RWPE1 (cell line): ENCODE data around the gene TCEA2.

Source experiments
- CTCF ChIA-PET: fragments of 350-600 bp; sonication (Branson Sonifier 250); formaldehyde crosslinking; extraction: SDS; loops from one replicate; lab custom pipeline; 2021; lab: Yijun Ruan, JAX
- POLR2A ChIA-PET: fragments of 400-600 bp; formaldehyde crosslinking; extraction: SDS; loops from one replicate; lab custom pipeline; 2020; ENCODE audit warnings: antibody characterized with exemption; ENCODE audit not compliant: low non-redundant PET; lab: Yijun Ruan, JAX
- DNase-seq: peaks from one replicate; pipeline ENCODE4 v3.0.0; 2012; ENCODE audit warnings: low spot score
- H3K27ac ChIP-seq: fragments of 450-650 bp; 2 replicates; pipeline ENCODE4 v1.5.1; 2017
- CTCF ChIP-seq: fragments of 450-650 bp; conservative IDR thresholded peaks from 2 replicates; pipeline ENCODE4 v1.5.1; 2017; ENCODE audit warnings: low read depth, mild to moderate bottlenecking

TCEA2 gene

GRCh38 chr20:64074184-64074789, 11.3 kb downstream of the TCEA2 start:
- H3K27ac ChIP-seq = peak overlapping the region; percentile 47
- POLR2A ChIA-PET = no interaction called here
- TF ChIP-seq CTCF = no peak
- no peak for DNase-seq
- CTCF ChIA-PET = interaction anchor here (0.6 to 3.6 kb wide), 5 partner anchors 9 to 101 kb away, joined by 5 to 18 read pairs (median 6); partner anchors contain the start of gene LKAAEAR1

GRCh38 chr20:64074963-64075362, 12.0 kb downstream of the TCEA2 start:
- POLR2A ChIA-PET = interaction anchor here (1.0 kb wide), 1 partner anchor 12 kb away, joined by 3 read pairs; the partner anchor contains the start of gene TCEA2
- no peak for DNase-seq
- CTCF ChIA-PET = interaction anchor here (0.6 to 0.7 kb wide), 2 partner anchors 12 to 41 kb away, joined by 3 to 5 read pairs; no protein-coding TSS in a partner anchor
- peak overlapping the region; percentile 47 for H3K27ac ChIP-seq
- TF ChIP-seq CTCF = no peak

- CTCF ChIA-PET = interaction anchor here (0.7 to 2.5 kb wide), 4 partner anchors 12 to 44 kb away, joined by 3 to 10 read pairs (median 4); no protein-coding TSS in a partner anchor
- no peak for DNase-seq
- peak overlapping the region; percentile 47 for H3K27ac ChIP-seq
- TF ChIP-seq CTCF = no peak
- POLR2A ChIA-PET = interaction anchor here (0.5 to 1.0 kb wide), 2 partner anchors 13 to 14 kb away, joined by 3 to 8 read pairs; partner anchors contain the start of gene TCEA2
These were observed 12.6 kb downstream of the TCEA2 start for GRCh38 chr20:64075556-64075955.

GRCh38 chr20:64076061-64076997, 13.3 kb downstream of the TCEA2 start:
- H3K27ac ChIP-seq = 0 out of 2 replicates have a peak overlapping the region, but pooled peaks have one; percentile 0
- TF ChIP-seq CTCF = no peak
- CTCF ChIA-PET = interaction anchor here (0.9 to 2.5 kb wide), 3 partner anchors 19 to 44 kb away, joined by 4 to 10 read pairs (median 5); no protein-coding TSS in a partner anchor
- DNase-seq = no peak
- POLR2A ChIA-PET = interaction anchor here (0.5 to 1.0 kb wide), 3 partner anchors 13 to 479 kb away, joined by 3 to 8 read pairs (median 5); partner anchors contain the start of gene TCEA2

GRCh38 chr20:64077094-64077493, 14.1 kb downstream of the TCEA2 start:
- no peak for DNase-seq
- POLR2A ChIA-PET = interaction anchor here (0.6 to 1.0 kb wide), 2 partner anchors 9 to 480 kb away, joined by 3 to 5 read pairs; no protein-coding TSS in a partner anchor

More at GRCh38 chr20:64077094-64077493, 14.1 kb downstream of the TCEA2 start:
- CTCF ChIA-PET = interaction anchor here (2.5 kb wide), 1 partner anchor 20 kb away, joined by 10 read pairs; no protein-coding TSS in a partner anchor
- H3K27ac ChIP-seq = no peak overlapping the region
- no peak for TF ChIP-seq CTCF
